ENCODE measurements around the gene HNF4A. TPM values are rescaled to one million over a fixed set of nuclear protein-coding genes. Genes with fewer than 3 reads are reported as not detected.
"Not testable (repeated sequence)": the region's sequence is repeated elsewhere in the genome, so short reads cannot be mapped to it uniquely, and the experiment has no call there.

HNF4A gene
- total RNA-seq, 2 donors from 2014 or later = not detected

DNA sequence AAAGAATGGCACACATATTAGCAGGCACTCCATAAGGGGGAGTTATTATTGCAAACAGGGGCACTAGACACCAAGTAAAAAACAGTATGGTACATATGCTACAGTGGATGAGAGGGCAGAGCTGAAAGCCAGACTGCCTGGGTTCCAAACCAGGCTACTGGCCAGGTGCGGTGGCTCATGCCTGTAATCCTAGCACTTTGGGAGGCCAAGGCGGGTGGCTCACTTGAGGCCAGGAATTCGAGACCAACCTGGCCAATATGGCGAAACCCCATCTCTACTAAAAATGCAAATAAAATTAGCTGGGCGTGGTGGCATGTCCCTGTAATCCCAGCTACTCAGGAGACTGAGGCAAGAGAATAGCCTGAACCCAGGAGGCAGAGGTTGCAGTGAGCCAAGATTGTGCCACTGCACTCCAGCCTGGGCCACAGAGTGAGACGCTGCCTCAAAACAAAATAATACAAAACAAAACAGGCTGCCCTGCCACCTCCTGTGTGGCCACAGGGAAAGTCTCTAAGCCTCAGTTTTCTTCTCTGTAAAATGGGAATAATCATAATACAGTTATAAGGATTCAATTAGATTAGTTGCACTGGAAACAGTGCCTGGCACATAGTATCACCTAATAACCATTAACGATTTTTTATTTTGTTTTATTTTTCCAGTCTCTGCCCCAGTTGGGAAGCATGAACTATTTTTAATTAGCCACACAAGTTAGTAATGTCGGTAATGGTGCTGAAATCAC is 112.7 kb downstream of the HNF4A start:
- Histone ChIP-seq H3K27me3 (no peaks in the 10 kb centered on the region), H3K9me3 (no peaks in the 10 kb centered on the region), H3K27ac (peak overlapping the region in 1 of 2 donors; percentile 22), H3K4me3 (no peak overlapping the region), H3K4me1 (peaks cover 0 to 5% of the 10 kb centered on the region in 2 donors), H3K36me3 (no peaks in the 10 kb centered on the region)
- DNase-seq (ENCODE audit: low spot score) = no peak
- TF ChIP-seq, protein P1, sequence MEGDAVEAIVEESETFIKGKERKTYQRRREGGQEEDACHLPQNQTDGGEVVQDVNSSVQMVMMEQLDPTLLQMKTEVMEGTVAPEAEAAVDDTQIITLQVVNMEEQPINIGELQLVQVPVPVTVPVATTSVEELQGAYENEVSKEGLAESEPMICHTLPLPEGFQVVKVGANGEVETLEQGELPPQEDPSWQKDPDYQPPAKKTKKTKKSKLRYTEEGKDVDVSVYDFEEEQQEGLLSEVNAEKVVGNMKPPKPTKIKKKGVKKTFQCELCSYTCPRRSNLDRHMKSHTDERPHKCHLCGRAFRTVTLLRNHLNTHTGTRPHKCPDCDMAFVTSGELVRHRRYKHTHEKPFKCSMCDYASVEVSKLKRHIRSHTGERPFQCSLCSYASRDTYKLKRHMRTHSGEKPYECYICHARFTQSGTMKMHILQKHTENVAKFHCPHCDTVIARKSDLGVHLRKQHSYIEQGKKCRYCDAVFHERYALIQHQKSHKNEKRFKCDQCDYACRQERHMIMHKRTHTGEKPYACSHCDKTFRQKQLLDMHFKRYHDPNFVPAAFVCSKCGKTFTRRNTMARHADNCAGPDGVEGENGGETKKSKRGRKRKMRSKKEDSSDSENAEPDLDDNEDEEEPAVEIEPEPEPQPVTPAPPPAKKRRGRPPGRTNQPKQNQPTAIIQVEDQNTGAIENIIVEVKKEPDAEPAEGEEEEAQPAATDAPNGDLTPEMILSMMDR (IDR thresholded peaks at IDR 0.05) = no peak

DNA sequence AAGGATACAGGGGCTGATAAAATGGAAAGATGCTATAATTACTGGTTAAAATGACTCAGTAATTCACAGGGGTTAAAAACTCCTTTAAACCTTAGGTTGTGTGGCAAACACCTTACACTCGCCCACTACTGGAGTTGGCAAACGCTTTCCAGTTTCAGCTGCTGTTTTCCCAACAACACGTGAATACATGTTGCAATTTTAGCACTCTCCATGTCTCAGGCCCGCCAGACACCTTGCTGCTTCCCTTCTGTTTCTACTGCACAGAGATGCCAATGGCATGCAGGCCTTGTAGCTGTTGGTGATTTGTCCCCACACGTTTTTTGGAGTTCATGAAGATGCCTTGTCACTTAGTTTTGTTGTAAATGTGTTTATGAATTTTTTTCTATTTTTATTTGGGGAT is 114.8 kb downstream of the HNF4A start:
- H3K36me3 ChIP-seq = no peaks in the 10 kb centered on the region
- no peaks in the 10 kb centered on the region for H3K27me3 ChIP-seq
- no peaks in the 10 kb centered on the region for H3K9me3 ChIP-seq
- H3K4me1 ChIP-seq = peaks cover 0 to 7% of the 10 kb centered on the region in 2 donors
- no peak overlapping the region for H3K4me3 ChIP-seq
- DNase-seq (ENCODE audit: low spot score) = no peak
- H3K27ac ChIP-seq = no peak overlapping the region
- TF ChIP-seq, protein P1 (IDR thresholded peaks at IDR 0.05) = no peak

DNA sequence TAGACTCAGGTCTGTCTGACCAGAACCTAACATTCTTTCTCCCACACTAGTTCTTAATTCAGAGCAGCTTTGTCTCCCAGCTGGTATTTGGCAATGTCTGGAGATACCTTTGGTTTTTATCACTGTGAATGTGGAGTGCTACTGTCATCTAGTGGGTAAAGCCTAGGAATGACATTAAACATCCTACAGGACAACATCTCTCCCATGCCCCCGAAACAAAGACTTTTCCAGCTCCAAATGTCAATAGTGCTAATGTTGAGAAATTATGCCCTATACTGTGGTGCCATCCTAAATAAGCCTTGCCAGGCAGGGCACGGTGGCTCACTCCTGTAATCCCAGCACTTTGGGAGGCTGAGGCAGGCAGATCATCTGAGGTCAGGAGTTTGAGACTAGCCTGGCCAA is 116.0 kb downstream of the HNF4A start:
- no peak overlapping the region for H3K4me3 ChIP-seq
- no peaks in the 10 kb centered on the region for H3K27me3 ChIP-seq
- TF ChIP-seq, protein P1 (IDR thresholded peaks at IDR 0.05) = peak in 1 of 2 donors; percentile 56
- DNase-seq (ENCODE audit: low spot score) = no peak
- no peaks in the 10 kb centered on the region for H3K9me3 ChIP-seq
- H3K4me1 ChIP-seq = peaks cover 0 to 15% of the 10 kb centered on the region in 2 donors
- no peaks in the 10 kb centered on the region for H3K36me3 ChIP-seq
- no peak overlapping the region for H3K27ac ChIP-seq

DNA sequence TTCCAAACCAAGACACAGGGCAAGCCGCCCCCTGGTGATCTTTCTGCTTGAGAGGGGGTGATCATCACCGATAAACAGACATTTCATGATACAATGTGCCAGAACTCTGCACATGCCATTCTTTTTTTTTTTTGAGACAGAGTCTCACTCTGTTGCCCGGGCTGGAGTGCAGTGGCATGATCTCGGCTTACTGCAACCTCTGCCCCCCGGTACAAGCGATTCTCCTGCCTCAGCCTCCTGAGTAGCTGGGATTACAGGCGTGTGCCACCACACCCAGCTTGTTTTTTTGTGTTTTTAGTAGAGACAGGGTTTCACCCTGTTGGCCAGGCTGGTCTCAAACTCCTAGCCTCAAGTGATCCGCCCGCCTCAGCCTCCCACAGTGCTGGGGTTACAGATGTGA is 116.8 kb downstream of the HNF4A start:
- H3K4me1 ChIP-seq = peaks cover 0 to 18% of the 10 kb centered on the region in 2 donors
- not testable (repeated sequence) for H3K27me3 ChIP-seq; DNase-seq (ENCODE audit: low spot score); H3K27ac ChIP-seq; H3K9me3 ChIP-seq; H3K4me3 ChIP-seq; H3K36me3 ChIP-seq

DNA sequence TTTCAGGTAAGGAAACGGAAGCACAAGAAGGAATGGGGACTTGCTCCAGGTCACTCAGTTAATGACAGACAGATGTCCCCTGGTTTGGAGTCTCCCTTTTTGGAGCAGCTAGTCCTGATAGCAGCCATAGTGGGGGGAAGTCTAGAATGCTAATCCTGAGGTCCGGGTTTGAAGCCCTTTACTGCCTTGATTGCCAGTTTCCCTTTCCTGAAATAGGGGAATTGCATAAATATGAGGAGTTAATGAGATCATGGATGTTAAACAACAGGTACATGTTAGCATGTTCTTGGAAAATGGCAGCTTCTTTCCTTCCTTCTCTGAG is 119.8 kb downstream of the HNF4A start:
- H3K9me3 ChIP-seq = no peaks in the 10 kb centered on the region

More for the DNA sequence above, 119.8 kb downstream of the HNF4A start:
- DNase-seq (ENCODE audit: low spot score) = no peak
- TF ChIP-seq, protein P1 (IDR thresholded peaks at IDR 0.05) = no peak
- peaks cover 6% of the 10 kb centered on the region for H3K36me3 ChIP-seq
- H3K4me3 ChIP-seq = peak overlapping the region; percentile 52 to 63
- no peaks in the 10 kb centered on the region for H3K27me3 ChIP-seq
- H3K27ac ChIP-seq = peak overlapping the region; percentile 86 to 89
- H3K4me1 ChIP-seq = peaks cover 0 to 13% of the 10 kb centered on the region in 2 donors

Measured in right atrium auricular region (tissue), 2 donors.